Neural progenitor cell (in vitro differentiated cells): ENCODE data around the gene PBX1. TPM values are rescaled to one million over a fixed set of nuclear protein-coding genes. Genes with fewer than 3 reads are reported as not detected.

ENCODE experiments used
- DNase-seq: peaks from one replicate; pipeline ENCODE4 v3.0.0-alpha.2; 2016; ENCODE audit warnings: low spot score
- H2AFZ ChIP-seq: fragments of 200-600 bp; sonication (generic); replicated peaks from 2 replicates; pipeline ENCODE4 v1.6.1; 2016; ENCODE audit warnings: antibody characterized with exemption
- H3F3A ChIP-seq: fragments of 200-600 bp; sonication (generic); 2 replicates; pipeline ENCODE4 v1.6.1; 2016; ENCODE audit warnings: antibody characterized with exemption, low read depth
- H3K27ac ChIP-seq: fragments of 200-600 bp; sonication (generic); 2 replicates; pipeline ENCODE4 v1.5.1; 2016; ENCODE audit warnings: mild to moderate bottlenecking
- H3K27me3 ChIP-seq: fragments of 200-600 bp; sonication (generic); 2 replicates; pipeline ENCODE4 v1.6.1; 2016; ENCODE audit warnings: mild to moderate bottlenecking, moderate library complexity
- H3K36me3 ChIP-seq: fragments of 200-600 bp; sonication (generic); 2 replicates; pipeline ENCODE4 v1.5.1; 2016
- H3K4me1 ChIP-seq: fragments of 200-600 bp; sonication (generic); 2 replicates; pipeline ENCODE4 v1.6.1; 2016; ENCODE audit warnings: mixed run types
- H3K4me2 ChIP-seq: fragments of 200-600 bp; sonication (generic); 2 replicates; pipeline ENCODE4 v1.6.1; 2016
- H3K4me3 ChIP-seq: fragments of 200-600 bp; sonication (generic); 2 replicates; pipeline ENCODE4 v1.5.1; 2016
- H3K79me2 ChIP-seq: fragments of 200-600 bp; sonication (generic); 2 replicates; pipeline ENCODE4 v1.6.1; 2016; ENCODE audit warnings: low read depth
- H3K9ac ChIP-seq: fragments of 200-600 bp; sonication (generic); 2 replicates; pipeline ENCODE4 v1.6.1; 2016
- H3K9me3 ChIP-seq: fragments of 200-600 bp; sonication (generic); 2 replicates; pipeline ENCODE4 v1.5.1; 2016; ENCODE audit warnings: low read depth
- H4K20me1 ChIP-seq: fragments of 200-600 bp; sonication (generic); 2 replicates; pipeline ENCODE4 v1.6.1; 2016; ENCODE audit warnings: low read depth
- H3K27ac Mint-ChIP-seq: 3 replicates; pipeline ENCODE4 v1.8.0; 2021; ENCODE audit warnings: mixed read lengths
- H3K27me3 Mint-ChIP-seq: 2 replicates; pipeline ENCODE4 v1.8.0; 2022; ENCODE audit warnings: low read depth, mild to moderate bottlenecking, inconsistent platforms, moderate library complexity, mixed read lengths; ENCODE audit not compliant: insufficient read depth
- H3K36me3 Mint-ChIP-seq: 3 replicates; pipeline ENCODE4 v1.8.0; 2021; ENCODE audit warnings: mixed read lengths
- H3K4me1 Mint-ChIP-seq: 3 replicates; pipeline ENCODE4 v1.8.0; 2021; ENCODE audit warnings: mixed read lengths
- H3K4me3 Mint-ChIP-seq: 3 replicates; pipeline ENCODE4 v1.8.0; 2021; ENCODE audit warnings: mild to moderate bottlenecking, moderate library complexity, mixed read lengths
- H3K9me3 Mint-ChIP-seq: 3 replicates; pipeline ENCODE4 v1.8.0; 2020; ENCODE audit warnings: mixed read lengths
- CTCF ChIP-seq: fragments of 200-600 bp; sonication (generic); IDR thresholded peaks from 2 replicates; pipeline ENCODE4 v1.5.1; 2017; ENCODE audit warnings: antibody characterized with exemption, mild to moderate bottlenecking
- EZH2 ChIP-seq: fragments of 200-600 bp; sonication (generic); IDR thresholded peaks from 2 replicates; pipeline ENCODE4 v1.6.1; 2017; ENCODE audit warnings: antibody characterized with exemption, mild to moderate bottlenecking, moderate library complexity
- EZH2phosphoT487 ChIP-seq: fragments of 200-600 bp; sonication (generic); IDR thresholded peaks from 2 replicates; pipeline ENCODE4 v1.6.1; 2017; ENCODE audit warnings: antibody characterized with exemption
- total RNA-seq: library from RNA; depleted of rRNA; stranded (reverse); fragments of >200 nt; gene quantifications from 2 replicates; pipeline ENCODE4 v1.2.3, GENCODE V29; 2015; ENCODE audit warnings: low replicate concordance

The PBX1 gene
- total RNA-seq, 1 donor from 2014 or later = 91.1 TPM

DNA sequence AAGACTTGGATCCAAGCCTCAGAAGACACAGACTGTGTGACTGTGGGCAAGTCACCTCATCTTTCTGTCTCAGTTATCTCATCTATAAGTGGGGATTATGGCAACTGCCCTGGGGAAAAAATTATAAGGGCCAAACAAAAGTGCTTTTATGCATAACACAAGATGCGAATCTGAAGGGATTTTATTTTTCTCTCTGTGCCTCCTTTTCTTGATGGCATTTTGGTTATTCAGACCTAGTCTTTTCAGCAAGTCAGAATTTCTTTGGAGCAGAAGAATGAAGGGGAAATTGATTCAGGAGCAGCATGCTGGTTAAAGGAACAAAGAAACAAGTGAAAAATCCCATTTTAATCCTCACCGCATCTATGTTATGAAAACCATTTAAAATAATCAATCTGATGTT, 86.9 kb downstream of the PBX1 start:
- Histone ChIP-seq H3K4me2 (peak overlapping the region; percentile 33), H4K20me1 (peaks cover 69% of the 10 kb centered on the region), H3K4me3 (no peak overlapping the region), H3K36me3 (no peaks in the 10 kb centered on the region), H3K9ac (no peak overlapping the region), H3K27me3 (no peaks in the 10 kb centered on the region), H3K9me3 (no peaks in the 10 kb centered on the region), H3K79me2 (peaks cover 97% of the 10 kb centered on the region), H2AFZ (no peak overlapping the region), H3K4me1 (peaks cover 38% of the 10 kb centered on the region), H3K27ac (no peak overlapping the region), H3F3A (peaks cover 6% of the 10 kb centered on the region)
- no peak overlapping the region for H3K4me3 Mint-ChIP-seq
- peaks cover 16% of the 10 kb centered on the region for H3K36me3 Mint-ChIP-seq
- DNase-seq = no peak
- no peak for TF ChIP-seq EZH2
- TF ChIP-seq CTCF = no peak
- TF ChIP-seq EZH2phosphoT487 = no peak
- H3K9me3 Mint-ChIP-seq = peaks cover 2% of the 10 kb centered on the region
- peak overlapping the region; percentile 97 for H3K27ac Mint-ChIP-seq
- peaks cover 2% of the 10 kb centered on the region for H3K27me3 Mint-ChIP-seq
- H3K4me1 Mint-ChIP-seq = peaks cover 82% of the 10 kb centered on the region

GRCh38 chr1:164647211-164647610, 88.2 kb downstream of the PBX1 start:
- Mint-ChIP-seq H3K4me1 (peaks cover 88% of the 10 kb centered on the region), H3K4me3 (peak overlapping the region; percentile 74), H3K9me3 (peaks cover 2% of the 10 kb centered on the region), H3K36me3 (peaks cover 13% of the 10 kb centered on the region), H3K27me3 (peaks cover 4% of the 10 kb centered on the region), H3K27ac (peak overlapping the region; percentile 99)
- no peaks in the 10 kb centered on the region for H3K36me3 ChIP-seq
- peaks cover 43% of the 10 kb centered on the region for H3K4me1 ChIP-seq
- H3K27me3 ChIP-seq = no peaks in the 10 kb centered on the region
- H3K4me2 ChIP-seq = peak overlapping the region; percentile 31
- DNase-seq = peak; percentile 44
- H3K27ac ChIP-seq = peak overlapping the region; percentile 59
- peaks cover 97% of the 10 kb centered on the region for H3K79me2 ChIP-seq
- TF ChIP-seq CTCF (no peak), EZH2phosphoT487 (no peak), EZH2 (no peak)
- H4K20me1 ChIP-seq = peaks cover 76% of the 10 kb centered on the region
- H2AFZ ChIP-seq = no peak overlapping the region
- no peak overlapping the region for H3K4me3 ChIP-seq
- H3F3A ChIP-seq = peaks cover 6% of the 10 kb centered on the region
- no peak overlapping the region for H3K9ac ChIP-seq
- no peaks in the 10 kb centered on the region for H3K9me3 ChIP-seq

DNA sequence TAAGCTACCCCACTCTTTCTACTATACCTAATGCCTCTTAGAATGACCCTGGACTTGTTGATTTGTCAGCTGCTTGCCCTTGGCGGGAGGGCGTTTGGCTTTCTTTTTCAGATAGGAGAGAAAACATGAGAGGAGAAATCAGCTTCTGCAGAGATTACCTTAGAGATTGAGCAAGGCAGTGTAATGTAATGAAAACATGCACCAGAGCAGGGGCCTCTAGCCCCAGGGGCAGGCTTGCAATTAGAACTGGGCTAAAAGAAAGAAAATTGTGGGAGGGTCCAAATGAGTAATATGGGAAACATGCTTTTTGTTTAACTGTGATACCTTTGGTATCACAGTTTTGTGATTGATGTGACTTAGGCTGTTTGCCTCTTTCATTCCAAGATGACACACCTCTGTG, 89.7 kb downstream of the PBX1 start:
- Histone ChIP-seq H3K79me2 (peaks cover 97% of the 10 kb centered on the region), H3K9me3 (no peaks in the 10 kb centered on the region), H4K20me1 (peaks cover 85% of the 10 kb centered on the region), H3K4me3 (no peak overlapping the region), H3K4me2 (no peak overlapping the region), H3K4me1 (peaks cover 43% of the 10 kb centered on the region), H3F3A (peaks cover 6% of the 10 kb centered on the region), H3K36me3 (no peaks in the 10 kb centered on the region), H3K27ac (no peak overlapping the region), H2AFZ (no peak overlapping the region), H3K9ac (no peak overlapping the region), H3K27me3 (no peaks in the 10 kb centered on the region)
- Mint-ChIP-seq H3K4me1 (peaks cover 81% of the 10 kb centered on the region), H3K4me3 (no peak overlapping the region), H3K9me3 (no peaks in the 10 kb centered on the region), H3K27ac (peak overlapping the region; percentile 47), H3K27me3 (peaks cover 6% of the 10 kb centered on the region), H3K36me3 (peaks cover 7% of the 10 kb centered on the region)
- no peak for TF ChIP-seq EZH2phosphoT487
- TF ChIP-seq CTCF = no peak
- no peak for TF ChIP-seq EZH2
- no peak for DNase-seq
